Neural progenitor cell (in vitro differentiated cells): Measurements from ENCODE around the gene MINDY4. TPM values are rescaled to one million over a fixed set of nuclear protein-coding genes. Genes with fewer than 3 reads are reported as not detected.

Source experiments
- DNase-seq: peaks from one replicate; pipeline ENCODE4 v3.0.0-alpha.2; 2016; ENCODE audit warnings: low spot score
- H2AFZ ChIP-seq: fragments of 200-600 bp; sonication (generic); replicated peaks from 2 replicates; pipeline ENCODE4 v1.6.1; 2016; ENCODE audit warnings: antibody characterized with exemption
- H3F3A ChIP-seq: fragments of 200-600 bp; sonication (generic); 2 replicates; pipeline ENCODE4 v1.6.1; 2016; ENCODE audit warnings: antibody characterized with exemption, low read depth
- H3K27ac ChIP-seq: fragments of 200-600 bp; sonication (generic); 2 replicates; pipeline ENCODE4 v1.5.1; 2016; ENCODE audit warnings: mild to moderate bottlenecking
- H3K27me3 ChIP-seq: fragments of 200-600 bp; sonication (generic); 2 replicates; pipeline ENCODE4 v1.6.1; 2016; ENCODE audit warnings: mild to moderate bottlenecking, moderate library complexity
- H3K36me3 ChIP-seq: fragments of 200-600 bp; sonication (generic); 2 replicates; pipeline ENCODE4 v1.5.1; 2016
- H3K4me1 ChIP-seq: fragments of 200-600 bp; sonication (generic); 2 replicates; pipeline ENCODE4 v1.6.1; 2016; ENCODE audit warnings: mixed run types
- H3K4me2 ChIP-seq: fragments of 200-600 bp; sonication (generic); 2 replicates; pipeline ENCODE4 v1.6.1; 2016
- H3K4me3 ChIP-seq: fragments of 200-600 bp; sonication (generic); 2 replicates; pipeline ENCODE4 v1.5.1; 2016
- H3K79me2 ChIP-seq: fragments of 200-600 bp; sonication (generic); 2 replicates; pipeline ENCODE4 v1.6.1; 2016; ENCODE audit warnings: low read depth
- H3K9ac ChIP-seq: fragments of 200-600 bp; sonication (generic); 2 replicates; pipeline ENCODE4 v1.6.1; 2016
- H3K9me3 ChIP-seq: fragments of 200-600 bp; sonication (generic); 2 replicates; pipeline ENCODE4 v1.5.1; 2016; ENCODE audit warnings: low read depth
- H4K20me1 ChIP-seq: fragments of 200-600 bp; sonication (generic); 2 replicates; pipeline ENCODE4 v1.6.1; 2016; ENCODE audit warnings: low read depth
- H3K27ac Mint-ChIP-seq: 3 replicates; pipeline ENCODE4 v1.8.0; 2021; ENCODE audit warnings: mixed read lengths
- H3K27me3 Mint-ChIP-seq: 2 replicates; pipeline ENCODE4 v1.8.0; 2022; ENCODE audit warnings: low read depth, mild to moderate bottlenecking, inconsistent platforms, moderate library complexity, mixed read lengths; ENCODE audit not compliant: insufficient read depth
- H3K36me3 Mint-ChIP-seq: 3 replicates; pipeline ENCODE4 v1.8.0; 2021; ENCODE audit warnings: mixed read lengths
- H3K4me1 Mint-ChIP-seq: 3 replicates; pipeline ENCODE4 v1.8.0; 2021; ENCODE audit warnings: mixed read lengths
- H3K4me3 Mint-ChIP-seq: 3 replicates; pipeline ENCODE4 v1.8.0; 2021; ENCODE audit warnings: mild to moderate bottlenecking, moderate library complexity, mixed read lengths
- H3K9me3 Mint-ChIP-seq: 3 replicates; pipeline ENCODE4 v1.8.0; 2020; ENCODE audit warnings: mixed read lengths
- CTCF ChIP-seq: fragments of 200-600 bp; sonication (generic); IDR thresholded peaks from 2 replicates; pipeline ENCODE4 v1.5.1; 2017; ENCODE audit warnings: antibody characterized with exemption, mild to moderate bottlenecking
- EZH2 ChIP-seq: fragments of 200-600 bp; sonication (generic); IDR thresholded peaks from 2 replicates; pipeline ENCODE4 v1.6.1; 2017; ENCODE audit warnings: antibody characterized with exemption, mild to moderate bottlenecking, moderate library complexity
- EZH2phosphoT487 ChIP-seq: fragments of 200-600 bp; sonication (generic); IDR thresholded peaks from 2 replicates; pipeline ENCODE4 v1.6.1; 2017; ENCODE audit warnings: antibody characterized with exemption
- total RNA-seq: library from RNA; depleted of rRNA; stranded (reverse); fragments of >200 nt; gene quantifications from 2 replicates; pipeline ENCODE4 v1.2.3, GENCODE V29; 2015; ENCODE audit warnings: low replicate concordance

The MINDY4 gene
- total RNA-seq, 1 donor from 2014 or later: 5.9 TPM

GRCh38 chr7:30837581-30837980 is 66.4 kb downstream of the MINDY4 start:
- Histone ChIP-seq H4K20me1 (no peaks in the 10 kb centered on the region), H3K36me3 (no peaks in the 10 kb centered on the region), H3K9me3 (no peaks in the 10 kb centered on the region), H3K4me1 (no peaks in the 10 kb centered on the region), H3K27ac (no peak overlapping the region), H3K9ac (no peak overlapping the region), H3K27me3 (no peaks in the 10 kb centered on the region), H2AFZ (no peak overlapping the region), H3K4me3 (no peak overlapping the region), H3K4me2 (no peak overlapping the region), H3F3A (no peaks in the 10 kb centered on the region), H3K79me2 (no peaks in the 10 kb centered on the region)
- no peak for DNase-seq
- peaks cover 21% of the 10 kb centered on the region for H3K9me3 Mint-ChIP-seq
- H3K4me3 Mint-ChIP-seq: no peak overlapping the region
- no peak overlapping the region for H3K27ac Mint-ChIP-seq
- TF ChIP-seq EZH2phosphoT487 (no peak), CTCF (no peak), EZH2 (no peak)
- peaks cover 28% of the 10 kb centered on the region for H3K36me3 Mint-ChIP-seq
- no peaks in the 10 kb centered on the region for H3K4me1 Mint-ChIP-seq
- peaks cover 2% of the 10 kb centered on the region for H3K27me3 Mint-ChIP-seq

- Histone ChIP-seq H3K9ac (no peak overlapping the region), H3K4me2 (no peak overlapping the region), H3K4me1 (no peaks in the 10 kb centered on the region), H3K27me3 (no peaks in the 10 kb centered on the region), H3K4me3 (no peak overlapping the region), H3K36me3 (no peaks in the 10 kb centered on the region), H3K79me2 (no peaks in the 10 kb centered on the region), H4K20me1 (no peaks in the 10 kb centered on the region), H3K27ac (no peak overlapping the region), H2AFZ (no peak overlapping the region), H3F3A (no peaks in the 10 kb centered on the region), H3K9me3 (no peaks in the 10 kb centered on the region)
- Mint-ChIP-seq H3K27ac (peak overlapping the region; percentile 64), H3K4me1 (no peaks in the 10 kb centered on the region), H3K27me3 (peaks cover 2% of the 10 kb centered on the region), H3K9me3 (peaks cover 18% of the 10 kb centered on the region), H3K36me3 (peaks cover 25% of the 10 kb centered on the region), H3K4me3 (no peak overlapping the region)
- no peak for DNase-seq
- TF ChIP-seq CTCF (no peak), EZH2phosphoT487 (no peak), EZH2 (no peak)
Observed at GRCh38 chr7:30838008-30838407, 66.8 kb downstream of the MINDY4 start.

- Mint-ChIP-seq H3K4me3 (no peak overlapping the region), H3K27ac (no peak overlapping the region), H3K36me3 (peaks cover 9% of the 10 kb centered on the region), H3K4me1 (no peaks in the 10 kb centered on the region), H3K27me3 (peaks cover 2% of the 10 kb centered on the region), H3K9me3 (no peaks in the 10 kb centered on the region)
- H3K36me3 ChIP-seq: no peaks in the 10 kb centered on the region
- no peaks in the 10 kb centered on the region for H4K20me1 ChIP-seq
- TF ChIP-seq EZH2: no peak
- no peak for TF ChIP-seq EZH2phosphoT487
- no peaks in the 10 kb centered on the region for H3K27me3 ChIP-seq
- H3K4me2 ChIP-seq: no peak overlapping the region
- no peak overlapping the region for H2AFZ ChIP-seq
- H3K4me1 ChIP-seq: no peaks in the 10 kb centered on the region
- H3F3A ChIP-seq: no peaks in the 10 kb centered on the region
- H3K9ac ChIP-seq: no peak overlapping the region
- no peaks in the 10 kb centered on the region for H3K79me2 ChIP-seq
- H3K27ac ChIP-seq: no peak overlapping the region
- no peak for DNase-seq
- no peak overlapping the region for H3K4me3 ChIP-seq
- no peaks in the 10 kb centered on the region for H3K9me3 ChIP-seq
Observed at GRCh38 chr7:30840141-30841024, 69.2 kb downstream of the MINDY4 start.
